OCI-M2 (cell line): ENCODE results near the gene FOSL2.

Experiments
- DNase-seq: peaks from one replicate; lab custom pipeline; 2025; ENCODE audit not compliant: unreplicated experiment; lab: John Stamatoyannopoulos, UW

The FOSL2 gene

DNA sequence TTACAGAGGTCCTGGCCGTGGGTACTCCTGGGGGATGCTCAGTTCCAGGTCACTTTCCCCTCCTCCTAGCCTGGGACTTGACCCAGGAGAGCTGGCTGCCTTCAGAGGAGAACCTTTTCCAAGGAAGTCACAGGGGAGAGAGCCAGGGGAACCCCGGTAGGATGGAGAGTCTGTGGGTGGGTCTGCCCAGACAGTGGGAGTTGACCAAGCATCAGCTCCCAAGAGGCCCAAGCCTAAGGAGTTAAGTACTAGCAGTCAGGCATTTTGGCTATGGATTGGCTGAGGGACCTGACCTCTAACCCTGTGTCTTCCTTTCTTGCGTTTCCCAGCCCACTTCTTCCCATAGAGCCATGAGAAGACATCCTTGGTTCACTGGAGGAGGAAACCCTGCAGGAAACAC, 54.4 kb downstream of the FOSL2 start:
- DNase-seq, result no peak

- DNase-seq, result no peak
Measured at GRCh38 chr2:28447943-28448792, 55.5 kb downstream of the FOSL2 start.

GRCh38 chr2:28448793-28449100, 56.1 kb downstream of the FOSL2 start:
- no peak for DNase-seq

GRCh38 chr2:28449126-28449487, 56.4 kb downstream of the FOSL2 start:
- DNase-seq, result no peak

GRCh38 chr2:28449488-28450395, 57.1 kb downstream of the FOSL2 start:
- no peak for DNase-seq

- no peak for DNase-seq
Measured at GRCh38 chr2:28450901-28451565, 58.4 kb downstream of the FOSL2 start.

- DNase-seq, result no peak
Measured at GRCh38 chr2:28451793-28452533, 59.3 kb downstream of the FOSL2 start.

DNA sequence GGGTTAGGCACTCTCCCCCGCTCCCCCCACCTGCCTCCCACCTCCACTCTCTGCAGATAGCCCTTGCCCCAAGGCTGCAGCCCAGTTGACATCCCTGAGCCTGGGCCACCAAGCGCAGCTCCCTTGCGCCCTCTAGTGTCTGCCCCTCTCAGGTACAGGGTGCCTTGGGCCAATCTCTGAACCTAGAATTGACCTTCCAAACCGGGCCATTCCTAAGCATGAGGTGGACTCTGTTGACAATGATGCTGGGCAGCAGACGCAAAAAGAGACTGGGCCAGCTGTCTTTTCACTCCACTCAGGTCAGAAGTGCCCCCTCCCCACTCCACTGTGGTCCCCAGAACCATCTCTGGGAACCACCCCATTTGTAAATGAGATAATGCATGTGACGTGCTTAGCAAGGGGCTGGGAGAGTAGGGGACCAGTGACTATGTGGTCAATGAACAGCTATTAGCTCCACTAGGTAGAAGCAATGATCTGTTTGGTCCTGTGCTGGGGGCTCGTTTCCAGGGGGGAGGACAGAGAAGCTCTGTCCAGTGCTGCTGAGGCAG, 60.0 kb downstream of the FOSL2 start:
- no peak for DNase-seq

DNA sequence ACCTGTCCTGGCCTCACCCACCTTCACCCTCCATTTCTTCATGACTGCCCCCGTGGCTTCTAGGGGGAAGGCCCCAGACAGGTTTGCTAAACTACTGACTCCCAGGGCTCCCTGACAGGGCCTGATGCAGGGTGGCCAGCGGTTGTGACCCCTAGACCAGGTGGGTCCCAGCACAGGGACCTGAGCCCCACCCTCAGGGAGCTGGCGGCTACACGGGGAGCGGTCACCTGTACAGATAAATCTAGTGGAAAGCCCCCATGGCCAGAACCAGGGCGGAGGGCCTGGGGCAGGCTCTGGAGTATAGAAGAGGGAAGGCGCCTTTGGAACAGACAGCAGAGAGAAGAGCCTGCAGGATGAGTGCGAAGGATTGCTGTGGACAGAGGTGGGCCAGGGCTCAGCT, 60.7 kb downstream of the FOSL2 start:
- DNase-seq, result no peak

- DNase-seq, result no peak
Measured at GRCh38 chr2:28454016-28454930, 61.6 kb downstream of the FOSL2 start.

DNA sequence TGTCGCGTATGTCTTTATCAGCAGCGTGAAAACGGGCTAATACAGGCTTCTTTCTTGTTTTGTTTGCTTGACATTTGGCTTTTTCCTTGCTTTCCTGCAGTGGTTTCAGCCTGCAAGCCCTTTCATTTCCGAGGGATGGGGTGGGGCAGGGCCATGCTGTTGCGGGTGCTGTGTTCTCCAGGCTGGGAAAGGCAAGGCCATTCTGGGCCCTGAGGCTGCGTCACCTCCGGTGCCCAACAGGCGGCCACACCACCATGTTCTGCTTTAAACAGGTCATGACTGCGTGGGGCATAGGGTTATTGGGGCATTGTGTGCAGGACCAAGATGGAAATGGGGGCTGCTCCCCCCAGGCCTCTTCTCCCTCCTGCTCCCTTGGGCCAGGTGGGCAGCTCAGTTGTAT, 64.6 kb downstream of the FOSL2 start:
- no peak for DNase-seq

DNA sequence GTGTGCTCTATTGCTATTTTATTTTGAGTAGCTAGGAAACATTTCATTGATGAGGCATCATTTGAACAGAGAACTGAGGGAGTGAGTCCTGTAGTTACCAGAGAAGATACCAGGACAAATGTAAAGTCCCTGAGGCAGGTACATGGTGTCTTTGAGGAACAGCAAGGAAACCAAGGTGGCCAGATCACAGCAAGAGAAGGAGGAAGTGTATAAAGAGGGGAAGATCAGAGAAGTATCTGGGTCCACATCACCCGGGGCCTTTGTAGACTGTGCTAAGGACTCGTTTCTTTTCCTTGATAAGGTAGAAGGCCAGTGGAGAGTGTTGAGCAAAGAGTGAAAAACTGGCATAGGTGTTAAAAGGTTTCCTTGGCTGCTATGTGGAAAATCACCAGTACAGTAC, 68.4 kb downstream of the FOSL2 start:
- DNase-seq, result no peak

GRCh38 chr2:28462122-28462521, 69.5 kb downstream of the FOSL2 start:
- no peak for DNase-seq

DNA sequence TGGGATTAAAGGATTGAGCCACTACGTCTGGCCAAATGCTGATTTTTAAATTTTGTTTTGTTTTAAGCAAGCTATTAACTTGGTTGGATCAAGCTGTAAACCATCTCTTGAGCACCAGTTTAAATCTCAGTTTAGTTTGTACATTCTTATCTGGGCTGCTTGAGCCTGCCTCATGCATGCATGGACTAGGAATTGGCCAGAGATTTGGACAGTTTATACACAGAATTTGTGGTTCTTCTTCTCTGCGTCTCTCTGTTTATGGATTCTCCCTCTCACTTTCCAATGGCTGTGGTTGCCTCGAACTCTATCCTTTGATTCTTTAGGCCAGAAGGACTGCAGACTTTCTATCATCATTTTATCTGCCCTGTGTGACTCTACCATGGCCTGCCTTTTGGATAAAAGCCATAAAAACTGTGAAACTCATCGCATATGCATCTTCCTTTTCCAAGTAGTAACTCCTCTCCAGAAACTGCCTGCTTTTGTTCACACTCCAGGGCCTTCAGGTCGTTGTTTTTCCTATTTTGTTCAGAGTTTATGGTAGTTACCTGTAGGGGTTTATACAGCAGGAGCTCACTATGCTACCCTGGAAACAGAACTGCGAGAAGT, 70.7 kb downstream of the FOSL2 start:
- DNase-seq, result no peak

GRCh38 chr2:28463893-28464292, 71.2 kb downstream of the FOSL2 start:
- DNase-seq, result no peak

GRCh38 chr2:28465148-28465885, 72.7 kb downstream of the FOSL2 start:
- no peak for DNase-seq
